Measurements from ENCODE around the gene DNAJC16. TPM values are rescaled to one million over a fixed set of nuclear protein-coding genes. Genes with fewer than 3 reads are reported as not detected.

The DNAJC16 gene
- total RNA-seq, 1 donor from 2014 or later = 33.6 TPM

GRCh38 chr1:15579683-15580047 lies 53.0 kb downstream of the DNAJC16 start:
- no peak overlapping the region for H3K4me3 Mint-ChIP-seq
- peaks cover 22% of the 10 kb centered on the region for H3F3A ChIP-seq (ENCODE audit: low read depth)
- H3K4me1 ChIP-seq = peaks cover 15% of the 10 kb centered on the region
- H3K27ac ChIP-seq = peak overlapping the region; percentile 66
- no peak overlapping the region for H3K4me3 ChIP-seq
- H3K9me3 ChIP-seq (ENCODE audit: low read depth) = no peaks in the 10 kb centered on the region
- no peaks in the 10 kb centered on the region for H3K79me2 ChIP-seq (ENCODE audit: low read depth)
- no peaks in the 10 kb centered on the region for H3K36me3 ChIP-seq
- H3K4me1 Mint-ChIP-seq = peaks cover 5% of the 10 kb centered on the region
- peaks cover 12% of the 10 kb centered on the region for H3K27me3 ChIP-seq
- no peak overlapping the region for H3K27ac Mint-ChIP-seq
- peak; percentile 69 for DNase-seq (ENCODE audit: low spot score)
- H3K9me3 Mint-ChIP-seq = no peaks in the 10 kb centered on the region
- H3K27me3 Mint-ChIP-seq (ENCODE audit: insufficient read depth, low read depth) = peaks cover 10% of the 10 kb centered on the region
- no peak overlapping the region for H2AFZ ChIP-seq (replicated peaks)
- H3K36me3 Mint-ChIP-seq = peaks cover 5% of the 10 kb centered on the region
- no peak overlapping the region for H3K9ac ChIP-seq
- TF ChIP-seq CTCF (IDR thresholded peaks at IDR 0.05) (no peak), EZH2phosphoT487 (IDR thresholded peaks at IDR 0.05) (no peak), EZH2 (IDR thresholded peaks at IDR 0.05) (no peak)
- H3K4me2 ChIP-seq = peak overlapping the region; percentile 69
- H4K20me1 ChIP-seq (ENCODE audit: low read depth) = no peaks in the 10 kb centered on the region

- Mint-ChIP-seq H3K4me3 (no peak overlapping the region), H3K4me1 (peaks cover 2% of the 10 kb centered on the region), H3K27ac (no peak overlapping the region), H3K27me3 (ENCODE audit: insufficient read depth, low read depth) (peaks cover 22% of the 10 kb centered on the region), H3K36me3 (no peaks in the 10 kb centered on the region), H3K9me3 (no peaks in the 10 kb centered on the region)
- Histone ChIP-seq H3F3A (ENCODE audit: low read depth) (peaks cover 30% of the 10 kb centered on the region), H3K27ac (no peak overlapping the region), H3K9ac (no peak overlapping the region), H2AFZ (replicated peaks) (no peak overlapping the region), H3K9me3 (ENCODE audit: low read depth) (no peaks in the 10 kb centered on the region), H3K79me2 (ENCODE audit: low read depth) (no peaks in the 10 kb centered on the region), H3K4me1 (peaks cover 15% of the 10 kb centered on the region), H3K4me3 (no peak overlapping the region), H4K20me1 (ENCODE audit: low read depth) (no peaks in the 10 kb centered on the region), H3K27me3 (peaks cover 20% of the 10 kb centered on the region), H3K4me2 (no peak overlapping the region), H3K36me3 (no peaks in the 10 kb centered on the region)
- TF ChIP-seq CTCF (IDR thresholded peaks at IDR 0.05) = no peak
- TF ChIP-seq EZH2 (IDR thresholded peaks at IDR 0.05) = no peak
- TF ChIP-seq EZH2phosphoT487 (IDR thresholded peaks at IDR 0.05) = no peak
- DNase-seq (ENCODE audit: low spot score) = no peak
Measured at GRCh38 chr1:15583016-15583706, 56.5 kb downstream of the DNAJC16 start.

GRCh38 chr1:15584489-15585363 lies 58.1 kb downstream of the DNAJC16 start, which contains the start of gene AGMAT:
AGMAT (minus strand) TSS chr1:15585051; CDS start chr1:15584967, 84 bp downstream.
- Histone ChIP-seq H3K4me1 (peaks cover 2% of the 10 kb centered on the region), H3K27me3 (peaks cover 20% of the 10 kb centered on the region), H3K9me3 (ENCODE audit: low read depth) (no peaks in the 10 kb centered on the region), H3K36me3 (no peaks in the 10 kb centered on the region), H3F3A (ENCODE audit: low read depth) (peaks cover 18% of the 10 kb centered on the region), H3K27ac (no peak within 1 kb of the TSS), H3K79me2 (ENCODE audit: low read depth) (no peaks in the 10 kb centered on the region), H3K4me3 (peak within 1 kb of the TSS; percentile 47), H4K20me1 (ENCODE audit: low read depth) (no peaks in the 10 kb centered on the region), H3K4me2 (peak within 1 kb of the TSS; percentile 73), H2AFZ (replicated peaks) (peak within 1 kb of the TSS; percentile 97), H3K9ac (no peak within 1 kb of the TSS)
- Mint-ChIP-seq H3K4me3 (peak within 1 kb of the TSS; percentile 80), H3K36me3 (no peaks in the 10 kb centered on the region), H3K4me1 (peaks cover 2% of the 10 kb centered on the region), H3K27me3 (ENCODE audit: insufficient read depth, low read depth) (peaks cover 23% of the 10 kb centered on the region), H3K9me3 (no peaks in the 10 kb centered on the region), H3K27ac (no peak within 1 kb of the TSS)
- TF ChIP-seq CTCF (IDR thresholded peaks at IDR 0.05) = peak; percentile 59
- TF ChIP-seq EZH2phosphoT487 (IDR thresholded peaks at IDR 0.05) = no peak
- peak; percentile 49 for TF ChIP-seq EZH2 (IDR thresholded peaks at IDR 0.05)
- peak; percentile 73 for DNase-seq (ENCODE audit: low spot score)

Measured in neural progenitor cell (in vitro differentiated cells).